ENCODE data around the gene ENTR1.

The ENTR1 gene

GRCh38 chr9:136363106-136363948 is 47.1 kb downstream of the ENTR1 start, which contains the start of gene DNLZ:
DNLZ (minus strand) TSS chr9:136363744; CDS start chr9:136363714, 30 bp downstream.
- peak; percentile 85 to 87 for DNase-seq (ENCODE audit: low read depth in 1 of 2, low spot score in 1 of 2)

GRCh38 chr9:136362450-136362784 is 48.0 kb downstream of the ENTR1 start:
- no peak for DNase-seq (ENCODE audit: low read depth in 1 of 2, low spot score in 1 of 2)

GRCh38 chr9:136361754-136362449 is 48.5 kb downstream of the ENTR1 start:
- no peak for DNase-seq (ENCODE audit: low read depth in 1 of 2, low spot score in 1 of 2)

GRCh38 chr9:136361047-136361753 is 49.2 kb downstream of the ENTR1 start:
- no peak for DNase-seq (ENCODE audit: low read depth in 1 of 2, low spot score in 1 of 2)

GRCh38 chr9:136359774-136360718 is 50.4 kb downstream of the ENTR1 start:
- no peak for DNase-seq (ENCODE audit: low read depth in 1 of 2, low spot score in 1 of 2)

- no peak for DNase-seq (ENCODE audit: low read depth in 1 of 2, low spot score in 1 of 2)
These were observed 51.5 kb downstream of the ENTR1 start for GRCh38 chr9:136358888-136359287.

GRCh38 chr9:136358016-136358415 is 52.4 kb downstream of the ENTR1 start:
- no peak for DNase-seq (ENCODE audit: low read depth in 1 of 2, low spot score in 1 of 2)

GRCh38 chr9:136357202-136357725 is 53.1 kb downstream of the ENTR1 start:
- DNase-seq (ENCODE audit: low read depth in 1 of 2, low spot score in 1 of 2) = no peak

GRCh38 chr9:136355616-136356557 is 54.5 kb downstream of the ENTR1 start:
- no peak for DNase-seq (ENCODE audit: low read depth in 1 of 2, low spot score in 1 of 2)

- no peak for DNase-seq (ENCODE audit: low read depth in 1 of 2, low spot score in 1 of 2)
These were observed 55.8 kb downstream of the ENTR1 start for GRCh38 chr9:136354592-136355085.

- DNase-seq (ENCODE audit: low read depth in 1 of 2, low spot score in 1 of 2) = no peak
These were observed 56.5 kb downstream of the ENTR1 start for GRCh38 chr9:136353757-136354488.

GRCh38 chr9:136353088-136353487 is 57.3 kb downstream of the ENTR1 start:
- DNase-seq (ENCODE audit: low read depth in 1 of 2, low spot score in 1 of 2) = no peak

- no peak for DNase-seq (ENCODE audit: low read depth in 1 of 2, low spot score in 1 of 2)
These were observed 57.7 kb downstream of the ENTR1 start for GRCh38 chr9:136352682-136353081.
